EH (cell line): ENCODE measurements around the gene PPP4R2.

Experiments
- DNase-seq: peaks from one replicate; pipeline ENCODE4 v3.0.0-alpha.2; 2015; ENCODE audit warnings: low read depth

The PPP4R2 gene

DNA sequence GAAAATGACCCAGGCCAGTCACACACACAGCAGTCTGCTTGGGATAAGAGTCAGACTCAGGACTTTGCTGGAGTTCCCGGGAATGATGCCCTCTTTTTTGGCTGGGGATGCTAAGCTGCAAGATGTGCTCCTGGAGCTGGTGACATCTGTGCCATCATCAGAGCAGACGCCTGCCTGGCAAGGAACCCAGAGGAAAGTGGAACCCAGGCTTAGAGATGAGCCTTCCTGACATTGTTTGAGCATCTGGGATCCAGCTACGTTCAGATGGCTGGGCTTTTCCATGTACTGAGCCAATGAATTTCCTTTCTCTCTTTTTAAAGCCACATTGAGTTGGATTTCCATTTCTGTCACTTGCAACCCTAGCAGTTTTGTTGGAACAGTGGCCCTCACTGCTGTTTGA is 118.1 kb downstream of the PPP4R2 start:
- no peak for DNase-seq

DNA sequence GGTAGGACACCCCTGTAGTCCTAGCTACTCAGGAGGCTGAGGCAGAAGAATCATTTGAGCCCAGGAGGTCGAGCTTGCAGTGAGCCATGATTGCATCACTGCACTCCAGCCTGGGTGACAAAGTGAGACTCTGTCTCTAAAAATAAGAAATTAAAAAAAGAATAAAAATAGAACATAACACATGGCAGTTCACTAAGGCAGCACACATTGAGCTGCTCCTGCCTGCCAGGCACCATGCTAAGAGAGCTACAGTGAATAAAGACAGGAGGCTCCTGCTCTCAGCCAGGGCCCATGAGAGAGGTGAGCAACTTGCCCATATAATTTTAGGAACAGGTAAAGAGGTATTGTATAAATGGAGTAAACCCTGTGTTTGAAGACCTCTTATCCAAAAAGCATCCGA is 119.2 kb downstream of the PPP4R2 start:
- no peak for DNase-seq
